Stimulated activated CD4-positive, alpha-beta T cell treated with anti-CD3 and anti-CD28 coated beads, Interleukin-15, amount 100 ng/mL, for 1 hour (primary cell): Measurements from ENCODE around the gene DRAXIN.

Experiments
- DNase-seq, 2 donors: peaks; one replicate each; pipeline ENCODE4 v3.0.0-alpha.2; 2020; ENCODE audit warnings: low read depth in 1 of 2, low spot score in 1 of 2

Gene DRAXIN

DNA sequence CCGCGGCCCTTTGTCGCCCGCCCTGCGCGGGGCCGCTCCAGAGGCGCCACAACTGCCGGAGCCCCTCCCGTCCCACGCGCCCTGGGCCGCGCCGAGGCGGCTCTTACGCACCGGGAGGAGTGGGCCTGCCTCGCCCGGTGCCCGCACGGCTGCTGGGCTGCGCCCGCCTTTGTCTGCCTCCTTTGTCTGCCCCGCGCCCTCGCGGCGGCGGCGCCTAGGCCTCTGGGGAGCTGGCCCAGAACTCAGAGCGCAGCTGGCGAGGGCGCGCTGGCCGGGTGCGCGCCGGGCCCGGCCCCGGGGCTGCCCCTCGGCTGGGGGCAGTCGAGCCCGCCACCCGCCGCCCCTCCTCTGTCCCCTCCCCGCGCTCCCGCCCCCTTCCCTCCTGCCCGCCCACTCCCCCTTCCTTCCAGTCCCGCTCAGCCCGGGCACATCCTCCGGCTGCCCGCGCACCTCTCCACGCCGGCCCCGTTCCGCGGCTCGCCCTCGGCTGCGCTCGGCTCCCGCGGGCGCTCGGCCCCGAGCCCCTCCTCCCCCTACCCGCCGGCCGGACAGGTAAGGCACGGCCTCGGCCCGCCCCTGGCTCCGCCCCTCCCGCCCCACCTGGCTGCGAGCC is at the start of gene DRAXIN:
Gene DRAXIN, plus strand, starts transcription at position 409 of the 613 bp plus-strand sequence. CDS start 14,549 bp downstream, outside the sequence.
- no peak for DNase-seq

- no peak for DNase-seq
Observed at GRCh38 chr1:11641776-11642305, 49.7 kb upstream of the DRAXIN start.

GRCh38 chr1:11642418-11643017 is 49.0 kb upstream of the DRAXIN start:
- peak; percentile 44 to 47 for DNase-seq

- no peak for DNase-seq
Observed at GRCh38 chr1:11643782-11644181, 47.7 kb upstream of the DRAXIN start.

- no peak for DNase-seq
Observed at GRCh38 chr1:11645270-11645669, 46.2 kb upstream of the DRAXIN start.

- DNase-seq, result peak; percentile 62 to 72
Observed at GRCh38 chr1:11645670-11646265, 45.7 kb upstream of the DRAXIN start.

DNA sequence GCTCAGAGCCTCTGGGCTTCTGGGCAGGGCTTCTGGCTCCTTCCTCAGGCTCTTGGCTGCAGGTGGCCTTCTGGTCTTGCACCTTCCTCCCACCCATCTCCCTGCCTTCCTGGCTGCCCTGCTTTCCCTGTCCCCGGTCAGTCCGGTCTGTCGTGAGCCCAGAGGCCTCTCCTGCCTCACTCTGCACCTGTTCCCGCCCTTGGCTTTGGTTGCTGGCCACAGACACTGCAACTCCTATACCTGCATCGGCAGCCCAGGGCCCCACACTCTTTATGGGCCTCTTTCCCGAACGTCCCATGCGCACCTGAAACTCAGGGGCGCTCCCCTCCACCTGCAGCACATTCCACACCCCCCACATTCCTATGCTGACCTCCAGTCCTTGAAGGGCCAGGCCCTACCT is 45.2 kb upstream of the DRAXIN start:
- DNase-seq, result no peak

GRCh38 chr1:11647333-11647732 is 44.2 kb upstream of the DRAXIN start:
- no peak for DNase-seq

GRCh38 chr1:11648039-11648438 is 43.5 kb upstream of the DRAXIN start:
- DNase-seq, result no peak

GRCh38 chr1:11648732-11649158 is 42.8 kb upstream of the DRAXIN start:
- DNase-seq, result peak in 1 of 2 donors; percentile 36

- DNase-seq, result no peak
Observed at GRCh38 chr1:11649237-11649623, 42.3 kb upstream of the DRAXIN start.

DNA sequence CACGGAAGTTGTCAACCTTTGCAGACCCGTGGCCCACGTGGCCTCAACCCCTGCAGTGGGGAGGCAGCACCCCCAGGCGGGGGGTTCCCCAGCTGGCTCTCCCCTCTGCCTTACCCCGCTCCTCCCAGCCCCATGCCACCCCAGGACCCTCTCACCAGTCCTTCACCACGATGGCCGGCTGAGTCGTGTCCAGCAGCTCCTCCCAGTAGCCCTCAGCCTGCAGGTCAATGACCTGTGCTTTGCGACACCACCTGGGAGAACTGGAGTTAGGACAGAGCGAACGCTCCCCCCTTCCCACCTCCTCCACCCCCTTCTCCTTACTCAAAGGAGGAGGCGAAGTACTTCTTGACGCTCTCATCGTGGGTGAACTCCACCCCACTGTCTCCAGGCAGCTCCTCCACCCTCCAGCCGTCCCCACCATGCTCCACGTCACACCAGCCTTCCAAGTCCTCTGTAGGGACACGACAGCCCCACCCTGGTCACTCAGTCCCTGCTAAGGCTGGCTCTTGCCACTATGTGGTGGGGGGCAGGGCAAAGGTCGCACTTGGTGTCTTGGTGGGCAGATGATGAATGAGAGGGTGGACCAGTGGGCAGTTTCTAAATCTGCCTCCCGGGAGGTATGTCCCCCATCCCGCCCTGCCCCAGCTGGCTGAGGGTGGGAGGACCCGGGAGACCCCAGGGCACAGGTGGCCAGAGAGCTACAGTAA is 41.7 kb upstream of the DRAXIN start:
- no peak for DNase-seq

DNA sequence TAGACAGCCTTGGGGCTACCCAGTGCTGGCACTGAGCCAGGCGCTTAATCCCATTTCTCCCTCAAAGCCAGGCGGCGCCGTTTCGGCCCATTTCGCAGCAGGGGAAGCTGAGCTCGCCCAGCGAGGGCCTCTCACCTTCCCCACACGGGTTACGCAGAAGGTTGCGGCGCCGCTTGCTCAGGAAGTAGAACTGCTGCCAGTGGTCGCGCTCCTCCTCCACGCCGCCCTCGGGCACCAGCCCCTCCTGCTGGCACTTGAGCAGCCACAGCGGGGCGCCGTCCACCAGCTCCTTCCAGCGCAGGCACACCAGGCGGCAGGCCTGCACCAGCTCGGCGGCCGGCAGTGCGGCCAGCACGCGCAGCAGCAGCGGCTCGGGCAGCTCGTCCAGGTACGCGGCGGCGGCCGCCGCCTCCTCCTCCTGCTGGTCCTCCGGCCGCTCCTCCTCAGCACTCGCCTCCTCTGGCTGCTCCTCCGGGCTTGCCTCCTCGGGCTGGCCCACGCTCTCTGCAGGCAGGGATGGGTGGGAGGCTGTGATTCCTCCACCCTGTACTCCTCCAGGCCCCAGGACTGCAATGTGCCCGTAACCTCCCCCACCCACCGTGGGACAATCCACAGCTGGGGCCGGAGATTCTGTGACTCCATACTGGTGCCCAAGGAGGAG is 41.0 kb upstream of the DRAXIN start:
- DNase-seq, result peak; percentile 51 to 56

DNA sequence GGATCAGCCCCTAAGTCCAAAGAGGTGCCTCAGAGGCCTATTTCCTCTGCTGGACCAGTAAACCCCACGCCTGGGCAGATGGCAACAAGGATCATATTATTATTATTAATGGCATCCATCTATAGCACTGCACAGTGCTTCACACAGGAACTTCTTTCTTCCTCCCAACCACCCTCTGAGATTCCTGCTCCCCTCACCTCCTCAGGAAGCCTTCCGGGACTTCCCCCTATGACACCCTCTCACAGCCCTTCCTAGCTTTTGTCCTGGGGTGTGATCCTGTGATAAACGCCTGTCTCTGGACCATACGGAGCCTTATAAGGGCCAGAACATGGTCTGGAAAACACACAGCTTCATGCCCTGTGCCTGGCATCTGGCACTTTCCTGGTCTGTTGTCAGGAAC is 40.5 kb upstream of the DRAXIN start:
- no peak for DNase-seq

GRCh38 chr1:11652203-11652780 is 39.2 kb upstream of the DRAXIN start:
- DNase-seq, result no peak

GRCh38 chr1:11653101-11653860 is 38.2 kb upstream of the DRAXIN start:
- DNase-seq, result no peak

DNA sequence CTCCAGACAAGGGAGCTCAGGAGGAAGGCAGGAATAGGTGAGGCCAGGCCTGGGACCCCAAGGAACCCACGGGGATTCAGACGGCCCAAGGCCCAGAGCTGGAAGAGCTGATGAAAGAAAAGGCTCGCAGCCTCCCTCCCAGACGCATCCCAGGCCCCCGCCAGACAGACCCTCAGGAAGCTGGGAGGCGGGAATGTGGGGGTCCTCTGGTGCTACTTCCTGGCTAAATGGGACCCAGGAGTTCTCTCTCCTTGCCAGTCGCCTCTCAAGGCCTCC is 37.7 kb upstream of the DRAXIN start:
- DNase-seq, result no peak

DNA sequence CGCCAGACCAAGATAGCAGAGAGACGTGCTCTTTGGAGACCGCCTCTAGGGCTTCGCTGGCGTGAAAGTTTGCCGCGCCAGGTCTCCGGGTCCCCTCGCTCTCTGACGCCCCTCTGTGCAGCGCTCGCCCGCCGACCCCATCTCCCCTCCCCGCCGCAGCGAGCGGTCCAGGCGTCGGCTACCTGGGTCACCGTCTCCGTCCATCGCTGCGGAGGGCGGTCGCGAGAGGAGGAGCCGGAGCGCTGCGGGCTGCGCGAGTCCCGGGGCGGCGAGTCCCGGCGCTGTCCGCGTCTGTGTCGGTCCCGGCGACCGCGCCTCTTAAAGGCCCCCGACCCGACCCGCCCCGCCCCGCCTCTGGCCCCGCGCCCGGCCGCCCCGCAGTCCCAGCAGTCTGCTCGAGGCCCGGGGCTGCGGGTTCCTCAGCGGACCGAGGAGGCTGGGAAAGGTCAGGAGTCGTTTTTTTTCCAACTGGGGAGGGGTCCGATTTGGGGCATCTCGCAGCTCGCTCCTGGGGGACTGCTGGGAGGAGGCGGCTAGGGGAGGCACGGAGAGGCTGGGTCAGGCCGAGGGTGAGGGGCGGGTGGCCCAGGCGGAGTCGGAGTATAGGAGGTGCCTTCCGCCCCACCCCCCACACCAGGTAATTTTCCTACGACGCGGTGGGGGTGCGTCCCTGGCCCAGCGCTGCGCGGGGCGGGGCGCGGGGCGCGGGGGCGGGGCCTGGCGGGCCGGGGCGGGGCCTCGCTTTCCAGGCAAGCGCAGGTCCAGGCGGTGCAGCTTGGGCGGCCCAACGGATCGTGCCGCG is 37.2 kb upstream of the DRAXIN start, which contains the start of the genes FBXO2 and FBXO44:
Gene FBXO2, minus strand, starts transcription at position 293 of the 802 bp plus-strand sequence. Its CDS starts 89 bp downstream, at position 204.
Gene FBXO44, plus strand, starts transcription at position 741 of the 802 bp plus-strand sequence. CDS start 959 bp downstream, outside the sequence.
- peak; percentile 59 to 66 for DNase-seq
